Psoas muscle (tissue), 8 donors: ENCODE results near the gene PEX5L. TPM values are rescaled to one million over a fixed set of nuclear protein-coding genes. Genes with fewer than 3 reads are reported as not detected.

Experiments
- ATAC-seq, 4 donors: fragments of 200-7000 bp; cut with Tn5 transposase; one replicate each; pipeline ENCODE4 v1.9.1; 2020; ENCODE audit warnings: moderate library complexity in 3 of 4, mild to moderate bottlenecking in 2 of 4
- DNase-seq, 2 donors: peaks; one replicate each; pipeline ENCODE4 v3.0.0-alpha.2; 2020
- H3K27ac ChIP-seq: fragments of 200-600 bp; one replicate; pipeline ENCODE4 v1.8.0; 2022
- H3K27me3 ChIP-seq, 3 donors: fragments of 200-600 bp in 1 of 3; one replicate each; pipeline versions ENCODE4 v1.6.1 to v1.8.0; 2013 to 2022; ENCODE audit warnings: low read length in 2 of 3, mild to moderate bottlenecking in 2 of 3, moderate library complexity in 1 of 3; ENCODE audit not compliant: insufficient read depth in 3 of 3
- H3K36me3 ChIP-seq, 2 donors: fragments of 200-600 bp in 1 of 2; one replicate each; pipeline versions ENCODE4 v1.6.1 to v1.8.0; 2013 to 2022; ENCODE audit warnings: low read depth in 1 of 2, mild to moderate bottlenecking in 1 of 2, moderate library complexity in 1 of 2; ENCODE audit not compliant: insufficient read depth in 1 of 2
- H3K4me1 ChIP-seq: fragments of 200-600 bp; one replicate; pipeline ENCODE4 v1.8.0; 2022
- H3K4me3 ChIP-seq: fragments of 200-600 bp; one replicate; pipeline ENCODE4 v1.8.0; 2022; ENCODE audit warnings: mild to moderate bottlenecking
- H3K9me3 ChIP-seq: fragments of 200-600 bp; one replicate; pipeline ENCODE4 v1.8.0; 2022
- WGBS, 3 donors: extraction: QIAGEN DNeasy Blood & Tissue Kit; methylation state at CpG; one replicate each; pipeline versions ENCODE4 v1.1.6 to v1.1.7; 2013; 5-methylcytosine and 5-hydroxymethylcytosine counted together
- intact Hi-C, 2 donors: fragments of 100-400 bp; cut with DNase I; formaldehyde crosslinking; loops; one replicate each; pipeline versions ENCODE4 v1.11.0 to v1.14.2; 2022
- polyA plus RNA-seq, 3 donors: library from polyadenylated mRNA; stranded (reverse); fragments of 200-250 nt; gene quantifications; one replicate each; pipeline ENCODE4 v1.2.3, GENCODE V29; 2013
- total RNA-seq, 4 donors: library from RNA; stranded (reverse); fragmentation: NEBNext Ultra II Directional in 2 of 4; extraction: Animal tissue kit (Norgen Biotek cat#: 25700) in 2 of 4; gene quantifications; one replicate each; pipeline versions ENCODE4 v1.2.1 to v1.2.4, GENCODE V29; 2021 to 2023
- TF ChIP-seq, protein P1 (sequence below): fragments of 200-600 bp; IDR thresholded peaks from one replicate; pipeline ENCODE4 v1.8.0; 2022; ENCODE audit warnings: antibody characterized with exemption
- donor health status: healthy with polysubstance abuse.
- donor health status: DM: no; HTN: no; CAD: no; lungs with moderate emphysema.
- donor health status: Bipolar disorder and iron deficiency.
- donor health status: healthy.
- donor health status: DM: yes; HTN: yes; CAD: no.
- donor health status: DM: no; HTN: no; CAD: no.
- donor health status: DM: no; HTN: no; CAD: no.
- donor health status: DM: yes; HTN: yes; CAD: no.

The PEX5L gene
- total and polyA plus RNA-seq, 7 donors, result 0.14 TPM; not detected in 6

DNA sequence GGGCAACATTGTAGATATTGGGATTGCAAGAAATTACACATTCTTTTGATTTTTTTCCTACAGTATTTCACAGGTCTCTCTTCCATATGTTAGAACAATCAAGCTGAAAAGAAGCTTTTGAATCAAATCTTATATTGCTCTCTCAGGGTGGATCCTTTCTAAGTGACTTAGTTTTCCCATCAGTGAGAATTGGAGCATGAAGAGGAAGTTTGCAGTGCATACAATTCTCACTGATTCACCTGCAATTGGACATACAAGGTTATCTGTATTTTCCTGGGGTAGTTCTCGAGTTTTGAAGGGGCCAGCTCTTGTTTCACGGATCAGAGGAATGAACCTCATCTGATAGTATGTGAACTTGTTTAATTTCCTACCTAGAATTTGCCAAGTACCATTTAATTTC is 150.8 kb downstream of the PEX5L start:
- WGBS, 3 donors, result 58 to 73% (median 69%) methylated on average over 2 of the region's 2 CpGs
- no peak for DNase-seq
- H3K27me3 ChIP-seq, result peaks cover 0 to 6% (median 0%) of the 10 kb centered on the region in 3 donors
- no peak overlapping the region for H3K4me3 ChIP-seq
- H3K9me3 ChIP-seq, result no peaks in the 10 kb centered on the region
- H3K4me1 ChIP-seq, result no peaks in the 10 kb centered on the region
- intact Hi-C loops, result no loop called here
- ATAC-seq, result no peak
- TF ChIP-seq, protein P1, sequence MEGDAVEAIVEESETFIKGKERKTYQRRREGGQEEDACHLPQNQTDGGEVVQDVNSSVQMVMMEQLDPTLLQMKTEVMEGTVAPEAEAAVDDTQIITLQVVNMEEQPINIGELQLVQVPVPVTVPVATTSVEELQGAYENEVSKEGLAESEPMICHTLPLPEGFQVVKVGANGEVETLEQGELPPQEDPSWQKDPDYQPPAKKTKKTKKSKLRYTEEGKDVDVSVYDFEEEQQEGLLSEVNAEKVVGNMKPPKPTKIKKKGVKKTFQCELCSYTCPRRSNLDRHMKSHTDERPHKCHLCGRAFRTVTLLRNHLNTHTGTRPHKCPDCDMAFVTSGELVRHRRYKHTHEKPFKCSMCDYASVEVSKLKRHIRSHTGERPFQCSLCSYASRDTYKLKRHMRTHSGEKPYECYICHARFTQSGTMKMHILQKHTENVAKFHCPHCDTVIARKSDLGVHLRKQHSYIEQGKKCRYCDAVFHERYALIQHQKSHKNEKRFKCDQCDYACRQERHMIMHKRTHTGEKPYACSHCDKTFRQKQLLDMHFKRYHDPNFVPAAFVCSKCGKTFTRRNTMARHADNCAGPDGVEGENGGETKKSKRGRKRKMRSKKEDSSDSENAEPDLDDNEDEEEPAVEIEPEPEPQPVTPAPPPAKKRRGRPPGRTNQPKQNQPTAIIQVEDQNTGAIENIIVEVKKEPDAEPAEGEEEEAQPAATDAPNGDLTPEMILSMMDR, result no peak
- no peaks in the 10 kb centered on the region for H3K36me3 ChIP-seq
- no peak overlapping the region for H3K27ac ChIP-seq

DNA sequence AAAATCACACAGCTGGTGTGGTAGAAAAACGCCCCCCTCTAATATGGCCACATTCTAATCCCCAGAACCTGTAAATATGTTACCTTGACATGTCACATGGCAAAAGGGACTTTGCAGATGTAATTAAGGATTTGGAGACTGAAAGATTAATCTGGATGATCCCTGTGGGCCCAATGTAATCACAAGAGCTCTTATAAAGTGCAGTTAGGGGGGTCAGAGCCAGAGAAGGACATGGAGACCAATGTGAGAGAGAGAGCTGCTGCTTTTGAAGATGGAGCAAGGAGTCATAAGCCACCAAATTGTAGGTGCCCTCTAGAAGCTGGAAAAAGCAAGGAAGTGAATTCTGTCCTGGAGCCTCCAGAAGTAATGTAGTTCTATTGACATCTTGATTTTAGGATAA is 152.6 kb downstream of the PEX5L start:
- Histone ChIP-seq H3K4me1 (no peaks in the 10 kb centered on the region), H3K27me3 (peaks cover 0 to 6% (median 0%) of the 10 kb centered on the region in 3 donors), H3K4me3 (no peak overlapping the region), H3K27ac (no peak overlapping the region), H3K36me3 (no peaks in the 10 kb centered on the region), H3K9me3 (no peaks in the 10 kb centered on the region)
- DNase-seq, result no peak
- TF ChIP-seq, protein P1, result no peak
- intact Hi-C loops, result no loop called here
- 41 to 59% (median 57%) methylated on average over 1 of the region's 1 CpG for WGBS, 3 donors
- ATAC-seq, result no peak

DNA sequence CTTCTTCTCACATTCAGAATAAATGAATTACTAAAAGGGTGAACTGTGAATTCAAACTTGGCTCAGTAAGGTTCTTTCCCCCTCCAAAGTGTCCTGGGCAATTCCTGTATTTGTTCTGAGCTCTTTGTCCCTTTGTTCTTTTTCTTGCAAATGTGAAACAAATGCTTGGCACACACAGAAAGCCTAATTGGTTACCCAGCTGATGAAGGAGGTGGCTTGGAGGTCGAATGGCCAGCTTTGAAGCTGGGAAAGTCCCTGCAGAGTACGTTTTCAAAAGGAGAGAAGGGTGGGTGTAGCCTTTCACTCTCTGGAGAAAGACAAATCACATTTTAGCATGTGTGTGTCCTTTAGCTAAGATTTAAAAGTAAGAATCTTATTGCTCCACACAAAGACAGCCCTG is 154.4 kb downstream of the PEX5L start:
- Histone ChIP-seq H3K27me3 (peaks cover 0 to 6% (median 3%) of the 10 kb centered on the region in 3 donors), H3K36me3 (no peaks in the 10 kb centered on the region), H3K27ac (no peak overlapping the region), H3K4me1 (no peaks in the 10 kb centered on the region), H3K9me3 (no peaks in the 10 kb centered on the region), H3K4me3 (no peak overlapping the region)
- TF ChIP-seq, protein P1, result no peak
- intact Hi-C loops, result no loop called here
- 0 to 4% (median 2%) methylated on average over 2 of the region's 2 CpGs for WGBS, 3 donors
- DNase-seq (no peak), ATAC-seq (no peak)

DNA sequence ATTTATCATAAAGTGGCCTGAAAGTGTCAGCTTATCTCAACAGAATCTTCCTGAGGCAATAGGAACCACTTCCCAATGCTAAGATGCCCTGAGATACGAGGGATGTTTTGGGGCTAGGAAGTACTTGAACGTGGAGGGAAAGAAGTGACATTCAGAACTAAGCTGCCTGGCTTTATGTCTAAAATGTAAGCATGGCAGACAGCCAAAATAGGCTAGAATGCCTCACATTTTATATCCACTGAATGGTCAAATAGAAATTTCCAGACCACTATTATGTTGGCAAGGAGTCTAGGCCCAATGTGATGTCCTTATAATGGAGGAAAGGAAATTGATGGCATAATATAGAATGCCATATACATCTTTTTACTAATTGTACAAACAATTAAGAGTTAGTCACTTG is 154.9 kb downstream of the PEX5L start:
- DNase-seq (no peak), ATAC-seq (no peak)
- no peaks in the 10 kb centered on the region for H3K4me1 ChIP-seq
- intact Hi-C loops, result no loop called here
- H3K36me3 ChIP-seq, result no peaks in the 10 kb centered on the region
- WGBS, 3 donors, result 30 to 36% (median 32%) methylated on average over 2 of the region's 2 CpGs
- peaks cover 0 to 6% (median 3%) of the 10 kb centered on the region in 3 donors for H3K27me3 ChIP-seq
- H3K4me3 ChIP-seq, result no peak overlapping the region
- TF ChIP-seq, protein P1, result no peak
- H3K27ac ChIP-seq, result no peak overlapping the region
- no peaks in the 10 kb centered on the region for H3K9me3 ChIP-seq

DNA sequence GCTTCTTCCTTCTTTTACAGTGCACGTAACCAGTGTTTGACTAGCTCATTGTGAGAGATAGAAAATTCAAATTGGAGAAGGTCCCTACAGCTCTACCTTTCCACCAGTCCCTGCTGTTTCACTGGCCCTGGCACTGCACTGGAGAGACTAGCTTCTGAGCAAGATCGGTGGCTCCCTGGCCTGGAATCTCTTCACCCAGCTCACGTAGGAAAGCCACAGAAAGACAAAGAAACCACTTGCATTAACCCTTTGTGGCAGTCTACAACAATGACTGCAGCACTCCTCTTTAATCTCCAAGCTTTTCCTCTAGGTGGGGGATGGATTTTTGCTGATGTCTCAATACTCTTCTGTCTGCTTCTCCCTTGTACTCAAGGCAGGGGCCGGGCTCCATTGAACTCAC is 155.9 kb downstream of the PEX5L start:
- no peak for ATAC-seq
- 54 to 58% (median 56%) methylated on average over 4 of the region's 4 CpGs for WGBS, 3 donors
- TF ChIP-seq, protein P1, result no peak
- Histone ChIP-seq H3K27ac (no peak overlapping the region), H3K9me3 (no peaks in the 10 kb centered on the region), H3K27me3 (peaks cover 0 to 6% (median 0%) of the 10 kb centered on the region in 3 donors), H3K4me3 (no peak overlapping the region), H3K36me3 (no peaks in the 10 kb centered on the region), H3K4me1 (no peaks in the 10 kb centered on the region)
- intact Hi-C loops, result no loop called here
- DNase-seq, result no peak
